ENCODE measurements around the gene A4GALT. TPM values are rescaled to one million over a fixed set of nuclear protein-coding genes. Genes with fewer than 3 reads are reported as not detected.

The A4GALT gene
- total RNA-seq, 1 donor from 2014 or later, result 12.7 TPM

- no peak for TF ChIP-seq CTCF (IDR thresholded peaks at IDR 0.05; ENCODE audit: insufficient read depth, low read length, poor library complexity, severe bottlenecking)
- DNase-seq (ENCODE audit: low read depth), result no peak
- H3K36me3 ChIP-seq (ENCODE audit: control insufficient read depth, insufficient read depth, low read length), result no peaks in the 10 kb centered on the region
Measured at GRCh38 chr22:42684462-42685195, 36.0 kb downstream of the A4GALT start.

GRCh38 chr22:42683578-42684283 lies 36.9 kb downstream of the A4GALT start:
- H3K27me3 ChIP-seq (ENCODE audit: control insufficient read depth, insufficient read depth, low read length), result no peaks in the 10 kb centered on the region
- no peaks in the 10 kb centered on the region for H3K36me3 ChIP-seq (ENCODE audit: control insufficient read depth, insufficient read depth, low read length)
- DNase-seq (ENCODE audit: low read depth), result no peak
- no peak overlapping the region for H3K4me3 ChIP-seq (ENCODE audit: low read depth, low read length)
- no peak for TF ChIP-seq CTCF (IDR thresholded peaks at IDR 0.05; ENCODE audit: insufficient read depth, low read length, poor library complexity, severe bottlenecking)

More at GRCh38 chr22:42684462-42685195, 36.0 kb downstream of the A4GALT start:
- H3K27me3 ChIP-seq (ENCODE audit: control insufficient read depth, insufficient read depth, low read length), result no peaks in the 10 kb centered on the region
- no peak overlapping the region for H3K4me3 ChIP-seq (ENCODE audit: low read depth, low read length)

DNA sequence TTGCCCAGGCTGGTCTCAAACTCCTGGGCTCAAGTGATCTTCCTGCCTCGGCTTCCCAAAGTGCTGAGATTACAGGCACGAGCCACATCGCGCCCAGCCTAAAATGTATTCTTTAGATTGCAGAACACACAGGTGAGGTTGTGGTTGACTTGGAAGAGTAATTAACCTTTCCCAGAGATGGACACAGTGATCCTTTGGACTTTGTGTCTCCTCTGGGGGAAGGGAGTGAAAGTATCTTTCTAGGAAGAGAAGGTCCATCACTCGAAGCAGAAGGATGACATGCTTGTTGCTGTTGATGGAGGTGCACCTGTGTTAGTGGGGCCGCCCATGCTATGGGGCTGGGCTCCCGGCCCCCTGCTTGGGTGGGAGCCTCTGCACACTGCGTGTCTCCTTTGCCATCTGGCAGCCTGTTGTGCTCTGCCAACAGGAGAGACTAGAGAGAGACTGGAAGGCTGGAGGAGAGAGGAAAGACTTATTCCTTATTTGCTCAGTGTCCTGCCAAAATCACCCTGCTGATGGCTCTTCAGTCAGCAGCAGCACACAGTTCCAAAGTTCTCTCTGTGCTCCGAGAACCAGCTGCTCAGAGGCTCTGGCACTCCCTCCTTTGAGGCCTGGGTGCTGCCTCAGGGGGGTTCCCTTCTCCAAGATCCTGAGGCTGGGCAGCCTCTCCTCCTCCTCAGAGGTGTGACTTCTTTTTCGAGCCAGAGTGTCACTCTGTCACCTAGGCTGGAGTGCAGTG lies 38.4 kb downstream of the A4GALT start:
- Histone ChIP-seq H3K27me3 (ENCODE audit: control insufficient read depth, insufficient read depth, low read length) (no peaks in the 10 kb centered on the region), H3K4me3 (ENCODE audit: low read depth, low read length) (no peak overlapping the region), H3K36me3 (ENCODE audit: control insufficient read depth, insufficient read depth, low read length) (no peaks in the 10 kb centered on the region)
- no peak for TF ChIP-seq CTCF (IDR thresholded peaks at IDR 0.05; ENCODE audit: insufficient read depth, low read length, poor library complexity, severe bottlenecking)
- no peak for DNase-seq (ENCODE audit: low read depth)

DNA sequence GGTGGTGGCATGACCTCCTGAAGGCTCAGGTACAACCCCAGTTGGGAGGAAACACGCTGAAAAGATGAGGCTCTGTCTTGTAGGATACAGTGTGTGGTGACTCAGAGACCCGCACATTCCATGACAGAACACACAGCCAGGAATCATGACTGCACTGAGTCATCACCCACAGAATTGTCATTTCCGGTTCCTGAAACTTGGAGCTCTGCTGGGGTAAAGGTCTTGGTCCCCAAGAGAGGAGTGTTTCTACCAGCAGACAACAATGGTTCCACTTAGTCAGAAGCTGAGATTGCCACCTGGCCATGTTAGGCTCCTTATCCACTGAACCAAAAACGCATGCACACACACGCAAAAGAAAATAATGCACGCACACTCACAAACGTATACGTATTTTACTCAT lies 40.0 kb downstream of the A4GALT start:
- DNase-seq (ENCODE audit: low read depth), result peak; percentile 87
- no peaks in the 10 kb centered on the region for H3K36me3 ChIP-seq (ENCODE audit: control insufficient read depth, insufficient read depth, low read length)
- no peak overlapping the region for H3K4me3 ChIP-seq (ENCODE audit: low read depth, low read length)
- no peak for TF ChIP-seq CTCF (IDR thresholded peaks at IDR 0.05; ENCODE audit: insufficient read depth, low read length, poor library complexity, severe bottlenecking)
- H3K27me3 ChIP-seq (ENCODE audit: control insufficient read depth, insufficient read depth, low read length), result no peaks in the 10 kb centered on the region

- TF ChIP-seq CTCF (IDR thresholded peaks at IDR 0.05; ENCODE audit: insufficient read depth, low read length, poor library complexity, severe bottlenecking), result no peak
- Histone ChIP-seq H3K27me3 (ENCODE audit: control insufficient read depth, insufficient read depth, low read length) (no peaks in the 10 kb centered on the region), H3K36me3 (ENCODE audit: control insufficient read depth, insufficient read depth, low read length) (no peaks in the 10 kb centered on the region), H3K4me3 (ENCODE audit: low read depth, low read length) (no peak overlapping the region)
- DNase-seq (ENCODE audit: low read depth), result no peak
Measured at GRCh38 chr22:42679691-42680090, 41.0 kb downstream of the A4GALT start.
